ENCODE measurements around the gene PTBP3.
A peak's percentile ranks its signal among the peaks of the same experiment; 100 is the strongest.

GRCh38 chr9:112333639-112334431 lies 416 bp upstream of the PTBP3 start:
- no peak for TF ChIP-seq SP1 (IDR thresholded peaks at IDR 0.05)
- no peak for TF ChIP-seq HDGF (IDR thresholded peaks at IDR 0.05; ENCODE audit: borderline replicate concordance)
- no peak for TF ChIP-seq FOXK2 (IDR thresholded peaks at IDR 0.05)
- TF ChIP-seq, protein P1, sequence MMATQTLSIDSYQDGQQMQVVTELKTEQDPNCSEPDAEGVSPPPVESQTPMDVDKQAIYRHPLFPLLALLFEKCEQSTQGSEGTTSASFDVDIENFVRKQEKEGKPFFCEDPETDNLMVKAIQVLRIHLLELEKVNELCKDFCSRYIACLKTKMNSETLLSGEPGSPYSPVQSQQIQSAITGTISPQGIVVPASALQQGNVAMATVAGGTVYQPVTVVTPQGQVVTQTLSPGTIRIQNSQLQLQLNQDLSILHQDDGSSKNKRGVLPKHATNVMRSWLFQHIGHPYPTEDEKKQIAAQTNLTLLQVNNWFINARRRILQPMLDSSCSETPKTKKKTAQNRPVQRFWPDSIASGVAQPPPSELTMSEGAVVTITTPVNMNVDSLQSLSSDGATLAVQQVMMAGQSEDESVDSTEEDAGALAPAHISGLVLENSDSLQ (IDR thresholded peaks at IDR 0.05) = no peak
- TF ChIP-seq ZNF384 (IDR thresholded peaks at IDR 0.05) = no peak
- TF ChIP-seq SUZ12 (IDR thresholded peaks at IDR 0.05) = no peak
- TF ChIP-seq L3MBTL2 (conservative IDR thresholded peaks at IDR 0.05) = peak; percentile 22; the same call in 1 of the 2 replicates
- TF ChIP-seq ARNT (IDR thresholded peaks at IDR 0.05) = no peak
- no peak for TF ChIP-seq FOXA1 (IDR thresholded peaks at IDR 0.05)
- TF ChIP-seq ELF4 (IDR thresholded peaks at IDR 0.05) = no peak
- no peak for TF ChIP-seq BHLHE40 (IDR thresholded peaks at IDR 0.05; ENCODE audit: borderline replicate concordance)
- TF ChIP-seq FOXM1 (IDR thresholded peaks at IDR 0.05; ENCODE audit: borderline replicate concordance) = no peak
- TF ChIP-seq LEF1 (IDR thresholded peaks at IDR 0.05; ENCODE audit: borderline replicate concordance) = no peak
- no peak for TF ChIP-seq TARDBP (IDR thresholded peaks at IDR 0.05)

Measured in HEK293T (cell line).